HG02970 (cell line): ENCODE results near the gene RILPL1.
"Not testable (repeated sequence)": the region's sequence is repeated elsewhere in the genome, so short reads cannot be mapped to it uniquely, and the experiment has no call there.

Experiments used
- ATAC-seq: cut with Tn5 transposase; IDR thresholded peaks from one replicate; pipeline ENCODE4 v1.9.1; 2021; ENCODE audit warnings: mild to moderate bottlenecking, moderate library complexity, moderate number of reproducible peaks; ENCODE audit not compliant: unreplicated experiment, low FRiP score

RILPL1 gene

DNA sequence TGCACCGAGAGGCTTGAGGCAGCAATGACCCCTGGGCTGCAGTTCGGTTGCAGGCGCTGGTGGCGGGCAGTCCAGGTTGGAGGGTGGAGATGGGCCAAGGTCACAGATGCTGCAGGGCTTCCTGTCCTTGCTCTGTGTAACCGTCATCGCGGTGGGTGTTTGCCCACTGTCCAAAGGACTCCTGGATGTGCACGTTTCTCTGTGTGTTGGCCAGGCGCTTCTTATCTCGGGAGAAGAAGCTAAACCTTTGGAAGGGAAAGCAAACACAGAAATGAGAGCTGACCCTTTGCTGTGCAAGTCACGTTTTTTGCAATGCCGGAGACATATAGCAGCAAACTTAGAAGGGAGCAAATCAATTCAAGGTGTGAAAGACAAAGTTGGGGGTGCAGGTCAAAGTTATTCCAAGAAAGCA, 61.1 kb downstream of the RILPL1 start:
- no peak for ATAC-seq

DNA sequence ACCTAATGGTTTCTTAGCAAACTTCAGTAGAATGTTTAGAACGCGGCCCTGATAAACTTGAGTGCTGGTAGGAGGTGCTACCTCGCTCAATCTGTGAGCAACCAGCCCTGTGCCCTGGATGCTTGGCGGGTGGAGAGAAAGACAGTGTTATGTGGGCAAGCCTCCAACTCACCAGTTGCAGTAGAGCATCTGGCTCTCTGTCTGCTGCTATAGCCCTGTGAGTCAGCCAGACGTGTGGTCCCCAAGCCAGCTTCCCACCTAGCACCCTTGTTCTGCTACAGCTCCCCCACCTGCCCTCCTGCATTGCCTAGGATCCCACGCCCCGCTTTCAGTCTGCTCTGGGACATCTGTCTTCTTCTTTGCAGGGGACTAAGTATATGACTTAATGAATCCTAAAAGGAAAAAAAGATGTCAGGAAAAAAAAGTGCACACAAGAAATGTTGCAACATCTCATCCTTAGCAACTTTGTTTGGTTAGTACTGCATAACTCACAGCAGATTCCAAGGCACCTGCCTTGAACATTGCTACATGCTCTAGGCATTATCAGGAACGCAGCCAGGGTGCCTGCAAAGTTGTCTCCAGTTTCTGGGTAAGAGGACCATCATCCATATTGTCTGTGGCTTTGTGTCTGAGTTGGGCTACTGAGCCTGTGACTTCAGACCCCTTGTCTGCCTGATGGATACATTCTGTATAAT, 62.0 kb downstream of the RILPL1 start:
- no peak for ATAC-seq

DNA sequence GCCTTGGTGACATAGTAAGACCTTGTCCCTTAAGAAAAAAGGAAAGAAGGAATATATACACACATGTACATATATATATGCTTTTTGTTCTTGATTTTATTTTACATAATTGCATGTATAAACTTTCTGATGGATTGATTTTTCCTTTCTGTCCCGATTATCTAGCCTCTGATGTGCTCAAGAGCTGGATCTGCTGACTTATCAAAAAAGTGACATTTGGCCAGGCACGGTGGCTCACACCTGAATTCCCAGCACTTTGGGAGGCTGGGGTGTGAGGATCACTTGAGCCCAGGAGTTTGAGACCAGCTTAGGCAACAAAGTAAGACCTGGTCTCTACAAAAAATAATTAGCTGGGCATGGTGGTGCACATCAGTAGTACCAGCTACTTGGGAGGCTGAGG, 63.5 kb downstream of the RILPL1 start:
- ATAC-seq, result no peak

DNA sequence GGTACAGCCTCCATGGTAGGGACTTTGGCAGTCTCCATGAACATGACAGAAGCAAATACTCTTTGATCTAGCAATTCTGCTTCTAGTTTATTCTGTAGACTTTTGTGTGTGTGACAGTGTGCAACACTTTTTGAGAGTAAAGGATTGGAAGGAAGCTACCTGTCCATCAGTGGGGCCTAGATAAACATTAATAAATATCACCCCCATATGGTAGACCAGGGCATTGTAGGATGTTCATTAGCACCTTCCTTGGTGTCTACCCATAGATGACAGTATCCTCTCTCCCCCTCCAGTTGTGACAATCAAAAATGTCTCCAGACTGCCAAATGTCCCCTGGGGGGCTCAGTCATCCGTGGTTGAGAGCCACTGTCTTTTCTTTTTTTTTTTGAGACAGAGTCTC, 64.7 kb downstream of the RILPL1 start:
- ATAC-seq, result no peak

DNA sequence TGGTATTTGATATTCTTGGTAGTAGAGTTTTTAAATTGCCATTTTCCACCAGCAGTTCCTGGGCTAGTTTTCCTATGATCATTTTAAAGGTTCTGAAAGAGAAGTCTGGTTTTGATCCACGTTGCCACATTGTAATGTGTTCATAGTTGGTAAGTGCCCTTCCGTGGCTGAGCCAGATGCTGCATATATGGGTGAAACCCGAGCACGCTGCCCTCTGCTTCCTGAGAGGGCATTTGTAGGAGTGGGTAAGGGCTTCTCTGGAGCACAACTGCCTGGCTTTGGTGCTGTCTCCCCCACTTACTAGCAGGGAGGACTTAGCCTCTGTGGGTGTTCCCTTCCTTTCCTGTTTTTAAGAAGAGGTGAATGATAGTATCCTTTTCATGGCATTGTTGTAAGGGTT, 68.4 kb downstream of the RILPL1 start:
- ATAC-seq, result no peak

DNA sequence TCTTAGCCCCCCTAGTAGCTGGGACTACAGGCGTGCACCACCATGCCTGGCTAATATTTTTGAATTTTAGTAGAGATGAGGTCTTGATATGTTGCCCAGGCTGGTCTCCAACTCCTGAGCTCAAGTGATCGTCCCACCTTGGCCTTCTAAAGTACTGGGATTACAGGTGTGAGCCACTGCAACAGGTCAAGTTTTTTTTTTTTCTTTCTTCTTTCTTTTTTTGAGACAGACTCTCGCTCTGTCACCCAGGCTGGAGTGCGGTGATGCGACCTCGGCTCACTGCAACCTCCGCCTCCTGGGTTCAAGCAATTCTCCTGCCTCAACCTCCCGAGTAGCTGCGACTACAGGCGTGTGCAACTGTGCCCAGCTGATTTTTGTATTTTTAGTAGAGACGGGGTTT, 70.3 kb downstream of the RILPL1 start:
- not testable (repeated sequence) for ATAC-seq

DNA sequence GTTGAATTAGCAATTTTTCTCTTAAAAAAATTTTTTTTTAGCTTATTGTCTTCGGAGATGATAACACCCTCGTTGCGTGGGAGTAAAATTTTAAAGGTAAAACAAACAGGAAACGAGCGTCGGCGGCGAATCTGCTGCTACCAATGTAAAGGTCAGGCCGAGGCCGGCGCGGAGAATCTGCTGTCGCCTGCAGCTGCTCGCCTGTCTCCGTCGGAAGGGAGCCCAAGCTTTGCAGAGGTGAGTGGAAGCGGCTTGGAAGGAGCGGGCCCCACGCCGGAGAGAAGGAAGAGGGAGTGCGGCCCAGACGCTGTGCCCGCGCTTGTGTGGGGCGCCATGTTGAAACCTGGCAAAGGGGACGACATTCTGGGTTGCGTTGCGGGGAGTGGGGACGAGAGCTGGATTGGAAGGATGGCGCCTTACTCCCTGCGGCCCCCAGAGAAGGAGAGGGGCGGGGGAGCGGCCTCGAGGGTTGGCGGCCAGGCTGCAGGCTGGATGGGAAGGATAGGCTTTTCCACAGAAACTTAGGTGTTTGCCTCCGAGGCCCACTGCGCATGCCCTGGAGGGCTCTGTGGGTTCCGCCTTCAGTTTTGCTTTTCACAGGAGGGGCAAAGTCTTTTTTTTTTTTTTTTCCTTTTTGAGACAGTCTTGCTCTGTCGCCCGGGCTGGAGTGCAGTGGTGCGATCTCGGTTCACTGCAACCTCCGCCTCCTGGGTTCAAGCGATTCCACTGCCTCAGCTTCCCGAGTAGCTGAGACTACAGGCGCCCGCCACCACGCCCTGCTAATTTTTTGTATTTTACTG, 75.3 kb downstream of the RILPL1 start, which contains the start of gene SNRNP35:
SNRNP35 (plus strand) TSS at position 160 of the 800 bp plus-strand sequence. CDS start 7,402 bp downstream, outside the sequence.
- ATAC-seq, result peak; percentile 44

DNA sequence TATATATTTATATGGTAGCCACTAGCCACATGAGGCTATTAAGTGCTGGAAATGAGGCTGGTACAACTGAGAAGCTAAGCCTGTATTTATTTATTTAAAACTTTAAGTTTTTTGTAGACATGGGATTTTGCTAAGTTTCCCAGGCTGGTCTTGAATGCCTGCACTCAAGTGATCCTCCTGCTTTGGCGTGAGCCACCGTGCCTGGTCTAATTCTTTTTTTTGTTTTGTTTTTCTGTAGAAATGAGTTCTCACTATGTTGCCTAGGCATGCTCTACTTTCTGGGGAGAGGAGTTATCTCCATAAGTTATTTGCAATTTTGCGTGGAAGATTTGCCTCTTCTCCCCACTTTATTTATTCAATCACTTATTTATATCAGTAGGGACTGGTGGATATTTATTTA, 80.4 kb downstream of the RILPL1 start:
- ATAC-seq, result no peak

DNA sequence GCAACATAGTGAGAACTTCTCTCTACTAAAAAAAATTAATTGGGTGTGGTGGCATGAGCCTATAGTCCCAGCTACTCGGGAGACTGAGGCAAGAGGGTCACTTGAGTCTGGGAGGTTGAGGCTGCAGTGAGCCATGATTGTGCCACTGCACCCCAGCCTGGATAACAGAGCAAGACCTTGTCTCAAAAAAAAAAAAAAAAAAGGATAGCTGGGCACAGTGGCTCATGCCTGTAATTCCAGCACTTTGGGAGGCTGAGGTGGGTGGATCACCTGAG, 81.3 kb downstream of the RILPL1 start:
- ATAC-seq, result not testable (repeated sequence)

DNA sequence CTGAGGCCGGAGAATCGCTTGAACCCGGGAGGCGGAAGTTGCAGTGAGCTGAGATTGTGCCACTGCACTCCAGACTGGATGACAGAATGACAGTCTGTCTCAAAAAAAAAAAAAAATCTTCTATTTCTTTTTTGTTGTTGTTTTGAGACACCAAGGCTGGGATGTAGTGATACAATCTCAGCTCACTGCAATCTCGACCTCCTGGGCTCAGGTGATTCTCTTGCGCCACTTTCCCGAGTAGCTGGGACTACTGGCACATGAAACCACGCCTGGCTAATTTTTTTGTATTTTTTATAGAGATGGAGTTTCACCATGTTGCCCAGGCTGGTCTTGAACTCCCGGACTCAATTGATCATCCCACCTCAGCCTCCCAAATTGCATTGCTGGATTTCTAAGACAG, 82.9 kb downstream of the RILPL1 start:
- no peak for ATAC-seq

DNA sequence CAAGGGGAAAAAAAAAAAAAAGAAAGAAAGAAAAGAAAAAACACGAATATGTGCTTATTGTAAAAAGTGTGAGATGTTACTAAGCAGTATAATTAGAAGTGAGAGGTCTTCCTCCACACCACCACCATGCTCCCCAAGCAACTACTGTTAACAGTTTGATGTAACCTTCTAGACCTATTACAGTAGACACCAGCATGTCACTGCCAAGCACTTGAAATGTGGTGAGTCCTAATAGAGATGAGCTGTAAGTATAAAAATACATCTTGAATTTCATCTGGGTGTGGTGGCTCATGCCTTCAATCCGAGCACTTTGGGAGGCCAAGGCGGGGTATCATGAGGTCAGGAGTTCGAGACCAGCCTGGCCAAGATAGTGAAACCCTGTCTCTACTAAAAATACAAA, 83.7 kb downstream of the RILPL1 start:
- no peak for ATAC-seq

DNA sequence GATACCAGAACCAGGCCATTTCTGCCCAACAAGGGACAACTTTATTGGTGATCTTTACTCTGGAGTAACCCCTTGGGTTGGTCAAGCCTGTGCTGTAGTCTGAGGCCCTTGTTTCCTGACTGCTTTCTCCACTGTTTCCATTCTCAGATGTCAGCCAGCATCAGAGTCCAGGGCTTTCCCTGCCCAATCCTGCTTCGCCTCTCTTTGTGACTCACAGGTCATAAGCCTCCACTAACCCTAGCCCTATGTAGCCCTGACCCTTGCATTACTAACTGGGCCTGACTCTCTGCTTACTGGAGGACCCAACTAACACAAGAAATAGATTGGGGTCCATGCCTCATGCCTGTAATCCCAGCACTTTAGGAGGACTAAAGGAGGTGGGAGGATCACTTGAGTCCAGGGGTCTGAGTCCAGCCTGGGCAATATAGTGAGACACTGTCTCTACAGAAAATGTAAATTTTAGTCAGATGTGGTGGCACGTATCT, 84.2 kb downstream of the RILPL1 start:
- no peak for ATAC-seq

DNA sequence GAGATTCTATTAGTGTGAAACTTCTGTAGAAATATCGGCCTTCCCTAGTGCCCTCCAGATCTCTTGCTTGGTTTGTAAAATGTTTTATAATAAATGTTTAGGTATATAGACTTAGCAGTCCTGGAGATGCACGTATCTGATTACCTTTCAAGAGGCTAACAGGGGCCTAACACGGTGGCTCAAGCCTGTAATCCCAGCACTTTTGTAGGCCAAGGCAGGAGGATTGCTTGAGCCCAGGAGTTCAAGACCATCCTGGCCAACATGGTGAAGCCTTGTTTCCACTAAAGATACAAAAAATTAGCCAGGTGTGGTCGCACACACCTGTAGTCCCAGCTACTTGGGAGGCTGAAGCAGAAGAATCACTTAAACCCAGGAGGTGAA, 87.2 kb downstream of the RILPL1 start:
- no peak for ATAC-seq

DNA sequence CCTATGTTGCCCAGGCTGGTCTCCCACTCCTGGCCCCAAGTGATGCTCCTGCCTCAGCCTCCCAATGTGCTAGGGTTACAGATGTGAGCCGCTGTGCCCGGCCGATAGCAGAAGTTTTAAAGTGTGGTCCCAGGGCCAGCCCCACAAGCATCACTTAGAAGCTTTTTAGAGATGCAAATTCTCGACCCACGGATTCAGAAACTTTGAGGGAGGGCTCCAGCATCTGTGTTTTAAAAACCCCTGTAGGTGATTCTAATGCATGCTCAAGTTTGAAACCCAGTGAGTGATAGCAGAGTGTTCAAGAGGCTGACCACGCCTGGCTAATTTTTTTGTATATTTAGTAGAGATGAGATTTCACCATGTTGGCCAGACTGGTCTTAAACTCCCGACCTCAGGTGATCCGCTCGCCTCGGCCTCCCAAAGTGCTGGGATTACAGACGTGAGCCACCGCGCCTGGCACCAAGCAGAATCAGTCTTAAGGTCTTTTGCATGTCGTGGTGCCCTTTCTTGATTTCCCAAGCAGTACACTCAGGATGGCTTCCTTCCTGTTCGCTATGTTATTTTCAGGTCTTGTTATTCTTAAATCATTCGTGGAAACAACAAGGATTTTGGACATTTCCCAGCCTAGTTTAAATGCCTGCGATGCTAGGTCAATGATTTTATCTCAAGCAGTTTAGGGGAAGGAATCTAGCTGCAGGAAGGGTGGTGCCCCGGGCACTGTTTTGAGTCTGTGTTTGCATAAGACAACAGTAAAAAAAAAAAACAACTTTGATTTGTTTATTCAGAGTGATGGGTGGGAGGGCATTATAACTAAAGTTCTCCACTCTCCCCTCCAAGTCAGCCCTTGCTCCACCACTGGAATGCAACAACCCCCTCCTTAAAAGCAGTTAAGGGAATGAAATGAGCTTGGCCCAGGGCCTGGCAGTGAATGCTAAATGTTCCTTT, 87.9 kb downstream of the RILPL1 start:
- ATAC-seq, result no peak

DNA sequence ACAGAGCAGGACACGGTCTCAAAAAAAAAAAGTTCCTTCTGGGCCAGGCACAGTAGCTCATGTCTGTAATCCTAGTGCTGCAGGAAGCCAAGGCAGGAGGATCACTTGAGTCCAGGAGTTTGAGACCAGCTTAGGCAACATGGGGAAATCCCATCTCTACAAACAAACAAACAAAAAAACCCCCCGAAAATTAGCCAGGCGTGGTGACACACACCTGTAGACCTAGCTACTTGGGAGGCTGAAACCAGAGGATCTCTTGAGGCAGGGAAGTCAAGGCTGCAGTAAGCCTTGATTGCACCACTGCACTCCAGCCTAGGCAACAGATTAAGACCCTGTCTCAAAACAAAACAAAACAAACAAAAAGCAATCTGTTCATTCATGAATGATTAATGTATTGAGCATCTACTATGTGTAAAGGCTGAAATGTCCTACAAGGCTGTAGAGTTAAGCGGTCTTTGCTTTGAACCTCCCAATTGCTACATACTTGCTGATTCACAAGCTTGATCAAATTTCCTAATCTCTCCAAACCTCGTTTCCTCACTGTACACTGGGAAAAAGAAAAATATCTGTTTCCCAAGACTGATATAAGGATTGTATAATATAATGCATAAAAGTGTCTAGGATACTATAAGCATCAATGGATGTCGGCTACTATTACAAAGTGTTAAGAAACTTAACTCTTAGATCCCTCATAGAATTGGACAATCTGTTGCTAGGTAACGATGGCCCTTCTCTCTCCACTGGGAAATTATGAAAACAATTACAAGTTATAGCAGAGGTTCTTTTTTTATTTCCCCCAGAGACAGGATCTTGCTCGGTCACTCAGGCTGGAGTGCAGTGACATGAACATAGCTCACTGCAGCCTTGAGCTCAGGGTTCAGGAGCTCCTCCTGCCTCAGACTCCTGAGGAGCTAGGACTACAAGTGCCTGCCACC, 89.2 kb downstream of the RILPL1 start:
- ATAC-seq, result no peak

DNA sequence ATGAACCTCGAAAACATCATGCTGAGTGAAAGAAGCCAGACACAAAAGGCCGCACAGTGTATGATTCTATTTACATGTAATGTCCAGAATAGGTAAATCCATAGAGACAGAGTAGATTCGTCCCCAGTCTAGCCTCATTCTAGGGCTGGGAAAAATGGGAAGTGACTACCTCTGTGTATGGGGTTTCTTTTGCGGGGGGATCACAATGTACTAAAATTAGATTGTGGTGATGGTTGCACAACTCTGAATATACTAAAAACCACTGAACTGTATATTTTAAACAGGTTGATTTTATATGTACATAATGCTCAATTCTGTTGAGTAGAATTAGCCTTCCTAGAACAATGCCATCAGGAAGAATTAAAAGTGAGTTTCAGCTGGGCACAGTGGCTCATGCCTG, 90.7 kb downstream of the RILPL1 start:
- no peak for ATAC-seq

DNA sequence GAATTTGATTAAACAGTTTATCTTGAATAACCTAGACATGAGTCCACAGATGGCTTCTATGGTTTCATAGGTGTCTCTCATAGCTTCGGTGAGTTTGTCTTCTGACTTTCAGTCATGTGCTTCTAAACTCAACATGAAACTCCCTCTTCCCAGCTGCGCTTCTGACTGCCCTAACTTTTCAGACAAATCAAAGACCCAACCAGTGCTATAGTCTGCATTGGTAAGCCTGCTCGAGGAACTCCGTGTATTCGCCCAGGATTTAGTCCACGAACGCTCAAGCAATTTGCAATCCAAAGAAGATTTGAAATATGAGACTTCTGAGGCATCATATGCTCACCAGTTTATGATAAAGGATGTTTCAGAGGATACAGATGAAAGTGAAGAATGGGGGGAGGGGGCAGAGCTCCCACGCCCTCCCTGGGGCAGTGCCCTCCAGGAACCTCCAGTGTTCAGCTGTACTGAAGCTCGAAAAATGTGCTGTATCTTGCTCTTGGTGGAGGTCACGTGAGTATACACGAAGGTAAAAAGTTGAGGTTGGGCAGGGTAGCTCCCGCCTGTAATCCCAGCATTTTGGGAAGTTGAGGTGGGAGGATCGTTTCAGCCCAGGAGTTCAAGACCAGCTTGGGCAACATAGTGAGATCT, 91.9 kb downstream of the RILPL1 start:
- no peak for ATAC-seq

DNA sequence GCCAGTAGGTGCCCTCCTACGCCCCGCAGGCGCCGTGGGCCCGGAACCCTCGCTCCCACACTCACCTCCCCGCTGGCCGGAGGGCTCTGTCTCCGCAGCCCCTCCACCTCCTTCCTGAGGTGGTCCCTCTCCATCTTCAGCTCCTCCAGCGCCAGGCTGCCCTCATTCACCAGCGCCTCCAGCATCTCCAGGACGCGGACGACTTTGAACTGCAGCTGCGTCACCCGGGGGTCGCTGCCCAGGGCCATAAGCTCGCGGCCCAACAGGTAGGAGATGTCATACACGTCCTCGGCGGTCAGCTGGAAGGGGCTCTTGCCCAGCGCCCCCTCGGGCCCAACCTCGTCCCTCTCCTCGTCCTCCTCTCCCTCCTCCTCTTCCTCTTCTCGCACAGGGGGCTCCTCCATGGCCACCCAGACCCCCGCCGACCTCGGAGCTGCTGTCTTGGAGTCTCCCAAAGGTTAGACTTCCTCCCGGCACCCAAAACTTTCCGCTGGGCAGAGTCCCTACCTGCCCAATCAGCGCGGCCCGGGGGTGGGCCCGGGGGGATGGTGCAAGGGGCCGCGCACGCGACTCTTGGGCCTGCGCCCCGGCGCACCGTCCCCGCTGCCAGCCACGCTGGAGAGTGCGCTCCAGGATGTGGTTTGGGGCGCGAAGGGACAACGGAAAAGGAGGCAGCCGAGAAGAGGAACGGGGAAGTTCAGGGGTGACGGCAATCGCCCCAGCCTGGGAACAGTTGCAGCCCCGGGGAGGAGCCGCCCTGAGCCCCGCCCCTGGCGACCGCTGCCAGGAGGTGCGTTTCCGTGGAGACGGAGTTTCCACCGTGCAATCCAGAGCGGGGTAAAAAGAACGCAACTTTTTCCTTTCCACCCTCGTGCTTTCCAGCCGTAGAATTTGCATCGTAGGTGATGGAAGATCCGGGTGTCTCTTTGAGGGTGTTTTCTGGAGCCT, 97.2 kb downstream of the RILPL1 start, which contains the start of gene RILPL2:
RILPL2 (minus strand) TSS at position 668 of the 948 bp plus-strand sequence; CDS start at position 404, 264 bp downstream.
- peak; percentile 60 for ATAC-seq
